HG02973 (cell line): ENCODE results near the gene PSMC3.

Source experiments
- ATAC-seq: cut with Tn5 transposase; IDR thresholded peaks from one replicate; pipeline ENCODE4 v1.9.1; 2021; ENCODE audit warnings: moderate library complexity; ENCODE audit not compliant: unreplicated experiment

PSMC3 gene

GRCh38 chr11:47377571-47378009 is 48.6 kb downstream of the PSMC3 start:
- ATAC-seq: no peak

GRCh38 chr11:47376525-47377371 is 49.5 kb downstream of the PSMC3 start:
- ATAC-seq: peak; percentile 39

- no peak for ATAC-seq
Observed at GRCh38 chr11:47376107-47376524, 50.1 kb downstream of the PSMC3 start.

- no peak for ATAC-seq
Observed at GRCh38 chr11:47375546-47376085, 50.6 kb downstream of the PSMC3 start.

- ATAC-seq: no peak
Observed at GRCh38 chr11:47375020-47375419, 51.2 kb downstream of the PSMC3 start.

GRCh38 chr11:47374720-47375019 is 51.6 kb downstream of the PSMC3 start:
- ATAC-seq: no peak

GRCh38 chr11:47373876-47374719 is 52.1 kb downstream of the PSMC3 start:
- no peak for ATAC-seq

- no peak for ATAC-seq
Observed at GRCh38 chr11:47372422-47372821, 53.8 kb downstream of the PSMC3 start.

- ATAC-seq: no peak
Observed at GRCh38 chr11:47369676-47370075, 56.6 kb downstream of the PSMC3 start.
